Central memory CD8-positive, alpha-beta T cell (primary cell): ENCODE results near the gene BCR.

ENCODE experiments used
- ATAC-seq: fragments of 150-1000 bp; cut with Tn5 transposase; replicated peaks from 2 replicates; pipeline ENCODE4 v1.10.0; 2022; ENCODE audit warnings: mild to moderate bottlenecking, moderate FRiP score, moderate number of reproducible peaks; ENCODE audit not compliant: poor library complexity, severe bottlenecking; ENCODE audit errors: extremely low read depth
- DNase-seq, 2 donors: peaks; one replicate each; pipeline ENCODE4 v3.0.0; 2021; ENCODE audit warnings: low spot score in 2 of 2
- H3K27ac Mint-ChIP-seq: one replicate; pipeline ENCODE4 v1.8.0; 2022; ENCODE audit warnings: low read depth, mild to moderate bottlenecking, moderate library complexity, mixed read lengths
- H3K27me3 Mint-ChIP-seq: one replicate; pipeline ENCODE4 v1.8.0; 2022; ENCODE audit warnings: mixed read lengths
- H3K36me3 Mint-ChIP-seq: one replicate; pipeline ENCODE4 v1.8.0; 2022; ENCODE audit warnings: mild to moderate bottlenecking, moderate library complexity, mixed read lengths; ENCODE audit not compliant: insufficient read depth
- H3K4me1 Mint-ChIP-seq: one replicate; pipeline ENCODE4 v1.8.0; 2022; ENCODE audit warnings: mixed read lengths
- H3K4me3 Mint-ChIP-seq: one replicate; pipeline ENCODE4 v1.8.0; 2022; ENCODE audit warnings: mild to moderate bottlenecking, moderate library complexity, mixed read lengths
- H3K9me3 Mint-ChIP-seq: one replicate; pipeline ENCODE4 v1.8.0; 2022; ENCODE audit warnings: mixed read lengths

BCR gene

GRCh38 chr22:23212061-23213021 is 32.0 kb downstream of the BCR start:
- Mint-ChIP-seq H3K9me3 (no peaks in the 10 kb centered on the region), H3K27ac (peak overlapping the region; percentile 59), H3K27me3 (no peaks in the 10 kb centered on the region), H3K36me3 (peaks cover 16% of the 10 kb centered on the region), H3K4me3 (no peak overlapping the region), H3K4me1 (peaks cover 74% of the 10 kb centered on the region)
- DNase-seq, result no peak
- ATAC-seq, result no peak

- H3K27me3 Mint-ChIP-seq, result no peaks in the 10 kb centered on the region
- DNase-seq (no peak), ATAC-seq (no peak)
- H3K9me3 Mint-ChIP-seq, result no peaks in the 10 kb centered on the region
- H3K4me3 Mint-ChIP-seq, result no peak overlapping the region
- H3K4me1 Mint-ChIP-seq, result peaks cover 75% of the 10 kb centered on the region
- peaks cover 16% of the 10 kb centered on the region for H3K36me3 Mint-ChIP-seq
- peak overlapping the region; percentile 85 for H3K27ac Mint-ChIP-seq
Measured at GRCh38 chr22:23213022-23213555, 32.8 kb downstream of the BCR start.

- Mint-ChIP-seq H3K4me3 (no peak overlapping the region), H3K36me3 (peaks cover 19% of the 10 kb centered on the region), H3K4me1 (peaks cover 79% of the 10 kb centered on the region), H3K27ac (peak overlapping the region; percentile 85), H3K9me3 (no peaks in the 10 kb centered on the region), H3K27me3 (no peaks in the 10 kb centered on the region)
- ATAC-seq (no peak), DNase-seq (no peak)
Measured at GRCh38 chr22:23213581-23214334, 33.4 kb downstream of the BCR start.

- Mint-ChIP-seq H3K36me3 (peaks cover 21% of the 10 kb centered on the region), H3K27ac (no peak overlapping the region), H3K4me3 (no peak overlapping the region), H3K4me1 (peaks cover 83% of the 10 kb centered on the region), H3K9me3 (no peaks in the 10 kb centered on the region), H3K27me3 (no peaks in the 10 kb centered on the region)
- ATAC-seq (no peak), DNase-seq (no peak)
Measured at GRCh38 chr22:23214398-23214797, 34.1 kb downstream of the BCR start.

- H3K27me3 Mint-ChIP-seq, result no peaks in the 10 kb centered on the region
- DNase-seq (no peak), ATAC-seq (no peak)
- H3K27ac Mint-ChIP-seq, result peak overlapping the region; percentile 79
- H3K9me3 Mint-ChIP-seq, result no peaks in the 10 kb centered on the region
- H3K36me3 Mint-ChIP-seq, result peaks cover 20% of the 10 kb centered on the region
- H3K4me3 Mint-ChIP-seq, result peak overlapping the region; percentile 73
- H3K4me1 Mint-ChIP-seq, result peaks cover 91% of the 10 kb centered on the region
Measured at GRCh38 chr22:23215294-23216241, 35.3 kb downstream of the BCR start.

GRCh38 chr22:23216461-23217170 is 36.3 kb downstream of the BCR start:
- Mint-ChIP-seq H3K27me3 (no peaks in the 10 kb centered on the region), H3K9me3 (no peaks in the 10 kb centered on the region), H3K4me1 (peaks cover 97% of the 10 kb centered on the region), H3K36me3 (peaks cover 20% of the 10 kb centered on the region), H3K27ac (peak overlapping the region; percentile 79), H3K4me3 (peak overlapping the region; percentile 73)
- DNase-seq (peak in 1 of 2 donors; percentile 20), ATAC-seq (peak; percentile 68)

- DNase-seq, result no peak
- Mint-ChIP-seq H3K27ac (peak overlapping the region; percentile 79), H3K27me3 (no peaks in the 10 kb centered on the region), H3K4me3 (peak overlapping the region; percentile 73), H3K36me3 (peaks cover 20% of the 10 kb centered on the region), H3K4me1 (peaks cover 98% of the 10 kb centered on the region), H3K9me3 (no peaks in the 10 kb centered on the region)
- no peak for ATAC-seq
Measured at GRCh38 chr22:23217171-23218052, 37.1 kb downstream of the BCR start.

- no peaks in the 10 kb centered on the region for H3K9me3 Mint-ChIP-seq
- peak overlapping the region; percentile 79 for H3K27ac Mint-ChIP-seq
- H3K4me1 Mint-ChIP-seq, result peaks cover 100% of the 10 kb centered on the region
- no peaks in the 10 kb centered on the region for H3K27me3 Mint-ChIP-seq
- no peak for DNase-seq
- peaks cover 18% of the 10 kb centered on the region for H3K36me3 Mint-ChIP-seq
- peak overlapping the region; percentile 68 for H3K4me3 Mint-ChIP-seq
- ATAC-seq, result no peak
Measured at GRCh38 chr22:23218053-23218866, 38.0 kb downstream of the BCR start.

GRCh38 chr22:23218867-23219251 is 38.5 kb downstream of the BCR start:
- ATAC-seq (no peak), DNase-seq (no peak)
- no peaks in the 10 kb centered on the region for H3K27me3 Mint-ChIP-seq
- H3K9me3 Mint-ChIP-seq, result no peaks in the 10 kb centered on the region
- peak overlapping the region; percentile 68 for H3K4me3 Mint-ChIP-seq
- peak overlapping the region; percentile 79 for H3K27ac Mint-ChIP-seq
- H3K36me3 Mint-ChIP-seq, result peaks cover 14% of the 10 kb centered on the region
- H3K4me1 Mint-ChIP-seq, result peaks cover 100% of the 10 kb centered on the region

GRCh38 chr22:23219317-23219716 is 39.0 kb downstream of the BCR start:
- DNase-seq (no peak), ATAC-seq (no peak)
- no peaks in the 10 kb centered on the region for H3K27me3 Mint-ChIP-seq
- peak overlapping the region; percentile 68 for H3K4me3 Mint-ChIP-seq
- H3K4me1 Mint-ChIP-seq, result peaks cover 100% of the 10 kb centered on the region
- peaks cover 13% of the 10 kb centered on the region for H3K36me3 Mint-ChIP-seq
- no peaks in the 10 kb centered on the region for H3K9me3 Mint-ChIP-seq
- peak overlapping the region; percentile 79 for H3K27ac Mint-ChIP-seq
